ENCODE results near the gene RETSAT. TPM values are rescaled to one million over a fixed set of nuclear protein-coding genes. Genes with fewer than 3 reads are reported as not detected.

RETSAT gene
- total and polyA plus RNA-seq, 2 of the 4 experiments (the other 2 are of a cell fraction) = 25.6 to 32.3 TPM

GRCh38 chr2:85383850-85384249 lies 29.5 kb upstream of the RETSAT start:
- no peak for TF ChIP-seq MAFK (IDR thresholded peaks at IDR 0.05; ENCODE audit: low read depth, low read length)
- TF ChIP-seq BHLHE40 (IDR thresholded peaks at IDR 0.05; ENCODE audit: low read depth, low read length) = no peak
- TF ChIP-seq RCOR1 (IDR thresholded peaks at IDR 0.05; ENCODE audit: insufficient replicate concordance, low read length) = no peak
- no peak for TF ChIP-seq USF2 (IDR thresholded peaks at IDR 0.05; ENCODE audit: low read depth, low read length)
- TF ChIP-seq MXI1 (IDR thresholded peaks at IDR 0.05; ENCODE audit: borderline replicate concordance, low read depth, low read length) = no peak
- TF ChIP-seq CTCF (conservative IDR thresholded peaks at IDR 0.05; ENCODE audit: low read depth, low read length) = no peak
- no peak for TF ChIP-seq POLR2A (IDR thresholded peaks at IDR 0.05; ENCODE audit: low read depth, low read length)
- no peak for TF ChIP-seq NFE2L2 (IDR thresholded peaks at IDR 0.05; ENCODE audit: low read depth, low read length)
- TF ChIP-seq CEBPB (IDR thresholded peaks at IDR 0.05; ENCODE audit: low read depth, low read length) = no peak
- no peak for TF ChIP-seq SMC3 (IDR thresholded peaks at IDR 0.05; ENCODE audit: low read depth, low read length)
- TF ChIP-seq RAD21 (IDR thresholded peaks at IDR 0.05; ENCODE audit: low read length) = no peak
- no peak for TF ChIP-seq FOS (IDR thresholded peaks at IDR 0.05; ENCODE audit: low read depth, low read length)
- no peak for TF ChIP-seq MAZ (IDR thresholded peaks at IDR 0.05; ENCODE audit: borderline replicate concordance, low read depth, low read length)
- no peak for TF ChIP-seq CHD1 (IDR thresholded peaks at IDR 0.05; ENCODE audit: low read depth, low read length)
- TF ChIP-seq ELK1 (IDR thresholded peaks at IDR 0.05; ENCODE audit: borderline replicate concordance, low read depth, low read length) = no peak
- POLR2A ChIA-PET (ENCODE audit: unreplicated experiment) = no interaction called here

More at GRCh38 chr2:85383850-85384249, 29.5 kb upstream of the RETSAT start:
- Histone ChIP-seq H3K9me3 (ENCODE audit: control insufficient read depth, insufficient read depth, low read length) (no peaks in the 10 kb centered on the region), H3K4me2 (ENCODE audit: low read depth, low read length) (no peak overlapping the region), H2BK15ac (ENCODE audit: low read depth, low read length) (no peak overlapping the region), H3K23ac (ENCODE audit: low read depth, low read length) (no peak overlapping the region), H3K4ac (ENCODE audit: low read depth, low read length) (no peak overlapping the region), H3K4me3 (ENCODE audit: insufficient read depth, low read depth, low read length) (no peak overlapping the region), H2BK120ac (ENCODE audit: low read depth, low read length) (no peak overlapping the region), H3K14ac (replicated peaks; ENCODE audit: low read depth, low read length) (no peak overlapping the region), H4K8ac (ENCODE audit: low read depth in 2 of 2, low read length in 2 of 2) (no peak overlapping the region), H3K27me3 (ENCODE audit: control insufficient read depth, insufficient read depth, low read length) (no peaks in the 10 kb centered on the region), H4K20me1 (ENCODE audit: insufficient read depth, low read length) (no peaks in the 10 kb centered on the region), H2BK5ac (ENCODE audit: low read depth, low read length, poor library complexity, severe bottlenecking) (no peak overlapping the region), H2AK5ac (ENCODE audit: low read depth, low read length) (no peak overlapping the region), H3K56ac (ENCODE audit: extremely low read depth, insufficient read depth, low read length) (no peak overlapping the region), H3K79me1 (ENCODE audit: low read depth in 1 of 2, low read length in 2 of 2) (no peaks in the 10 kb centered on the region), H3K27ac (ENCODE audit: insufficient read depth, low read length) (no peak overlapping the region), H2AK9ac (replicated peaks; ENCODE audit: low read depth, low read length, poor library complexity) (no peak overlapping the region), H3K9me1 (ENCODE audit: insufficient read depth, low read length) (no peaks in the 10 kb centered on the region), H4K91ac (ENCODE audit: insufficient read depth, low read depth, low read length) (no peak overlapping the region), H3K9ac (ENCODE audit: low read depth, low read length) (no peak overlapping the region), H2AFZ (replicated peaks; ENCODE audit: low read length, poor library complexity) (no peak overlapping the region), H2BK20ac (ENCODE audit: low read depth, low read length) (no peak overlapping the region), H4K5ac (ENCODE audit: low read depth, low read length) (no peak overlapping the region), H3K18ac (ENCODE audit: low read depth, low read length) (no peak overlapping the region), H3K36me3 (ENCODE audit: control insufficient read depth, insufficient read depth, low read length) (peaks cover 24% of the 10 kb centered on the region), H3K4me1 (ENCODE audit: control insufficient read depth, insufficient read depth, low read length) (peaks cover 2% of the 10 kb centered on the region; the same call in 1 of the 2 replicates)
- BruUV-seq (replicated peaks) = no TSS peak
- ATAC-seq (ENCODE audit: low read depth) = no peak
- no peak for DNase-seq
- in situ Hi-C loops (cut with MboI; ENCODE audit: low sequenced_read_pairs) (no loop called here), dilution Hi-C loops (cut with HindIII; ENCODE audit: low sequenced_read_pairs, unreplicated experiment) (no loop called here), intact Hi-C loops (cut with micrococcal nuclease) (no loop called here)
- CTCF ChIA-PET = no interaction called here
- WGBS, 2 experiments (ENCODE audit: extremely low coverage in 2 of 2, insufficient read length in 1 of 2) = no CpG with 5 or more reads among the region's 4 CpGs

Data from IMR-90 (cell line).